Gastroesophageal sphincter (tissue), 4 donors: ENCODE results near the gene NRXN3. TPM values are rescaled to one million over a fixed set of nuclear protein-coding genes. Genes with fewer than 3 reads are reported as not detected.

Experiments
- ATAC-seq: fragments of 150-250 bp; one replicate; pipeline ENCODE4 v1.9.1; 2016; ENCODE audit warnings: mild to moderate bottlenecking, moderate library complexity
- H3K27ac ChIP-seq, 4 donors: fragments of 200-600 bp; sonication (generic) in 3 of 4; 1 replicate in 3 of 4; 2 replicates in 1 of 4; pipeline ENCODE4 v1.5.1; 2016 to 2019
- H3K27me3 ChIP-seq: fragments of 200-600 bp; sonication (generic); one replicate; pipeline ENCODE4 v1.5.1; 2019
- H3K36me3 ChIP-seq, 2 donors: fragments of 200-600 bp; sonication (generic); one replicate each; pipeline ENCODE4 v1.5.1; 2019; ENCODE audit warnings: control low read depth in 1 of 2
- H3K4me1 ChIP-seq, 3 donors: fragments of 200-600 bp; sonication (generic); 1 replicate in 2 of 3; 2 replicates in 1 of 3; pipeline ENCODE4 v1.5.1; 2016 to 2019; ENCODE audit warnings: control low read depth in 2 of 3
- H3K4me3 ChIP-seq, 2 donors: fragments of 200-600 bp; sonication (generic); one replicate each; pipeline ENCODE4 v1.5.1; 2019; ENCODE audit warnings: mild to moderate bottlenecking in 1 of 2, moderate library complexity in 1 of 2
- H3K9me3 ChIP-seq, 3 donors: fragments of 200-600 bp; sonication (generic); one replicate each; pipeline ENCODE4 v1.5.1; 2017 to 2019; ENCODE audit warnings: control low read depth in 2 of 3
- CTCF ChIP-seq, 4 experiments: fragments of 200-600 bp in 2 of 4; fragments of 450-650 bp in 2 of 4; sonication (generic) in 1 of 4; IDR thresholded peaks; one replicate each; pipeline ENCODE4 v1.5.1; 2017 to 2019; ENCODE audit warnings: antibody characterized with exemption in 4 of 4, mild to moderate bottlenecking in 2 of 4, moderate library complexity in 2 of 4
- EP300 ChIP-seq: sonication (generic); formaldehyde crosslinking; IDR thresholded peaks from one replicate; pipeline ENCODE4 v1.6.1; 2017; ENCODE audit warnings: antibody characterized with exemption, mild to moderate bottlenecking
- POLR2A ChIP-seq, 2 donors: fragments of 450-650 bp; IDR thresholded peaks; one replicate each; pipeline ENCODE4 v1.6.1; 2017; ENCODE audit warnings: antibody characterized with exemption in 2 of 2, mild to moderate bottlenecking in 2 of 2, moderate library complexity in 1 of 2
- POLR2AphosphoS5 ChIP-seq: sonication (generic); formaldehyde crosslinking; IDR thresholded peaks from one replicate; pipeline ENCODE4 v1.6.1; 2017; ENCODE audit warnings: antibody characterized with exemption
- WGBS, 2 donors: methylation state at CpG; one replicate each; pipeline ENCODE4 v1.1.5; 2018; ENCODE audit warnings: low coverage in 1 of 2; 5-methylcytosine and 5-hydroxymethylcytosine counted together
- total RNA-seq, 4 donors: library from RNA; depleted of rRNA; stranded (reverse); fragments of >200 nt; gene quantifications; one replicate each; pipeline ENCODE4 v1.1.0, GENCODE V29; 2016

Gene NRXN3
- total RNA-seq, 4 donors from 2014 or later: 74.2 to 192 (median 98.2) TPM

- Histone ChIP-seq H3K27me3 (no peaks in the 10 kb centered on the region), H3K27ac (no peak overlapping the region), H3K36me3 (no peaks in the 10 kb centered on the region), H3K4me3 (no peak overlapping the region), H3K9me3 (no peaks in the 10 kb centered on the region), H3K4me1 (peaks cover 0 to 14% (median 0%) of the 10 kb centered on the region in 3 donors)
- no peak for ATAC-seq
- 85 to 100% methylated on average over 3 of the region's 3 CpGs for WGBS, 2 donors
- TF ChIP-seq POLR2A (IDR thresholded peaks at IDR 0.05) (no peak), EP300 (no peak), CTCF (IDR thresholded peaks at IDR 0.05) (no peak), POLR2AphosphoS5 (no peak)
Observed at GRCh38 chr14:79727900-79728299, 1557.7 kb downstream of the NRXN3 start.

GRCh38 chr14:79728331-79728730, 1558.2 kb downstream of the NRXN3 start:
- Histone ChIP-seq H3K27me3 (no peaks in the 10 kb centered on the region), H3K36me3 (no peaks in the 10 kb centered on the region), H3K4me1 (peaks cover 0 to 9% (median 0%) of the 10 kb centered on the region in 3 donors), H3K9me3 (no peaks in the 10 kb centered on the region), H3K4me3 (no peak overlapping the region), H3K27ac (no peak overlapping the region)
- ATAC-seq: no peak
- TF ChIP-seq POLR2AphosphoS5: no peak
- no peak for TF ChIP-seq EP300
- TF ChIP-seq POLR2A (IDR thresholded peaks at IDR 0.05): no peak
- TF ChIP-seq CTCF (IDR thresholded peaks at IDR 0.05): no peak
- WGBS, 2 donors: 80 to 100% methylated on average over 1 of the region's 3 CpGs

- 82 to 89% methylated on average over 2 to 3 of the region's 3 CpGs for WGBS, 2 donors
- Histone ChIP-seq H3K4me1 (no peaks in the 10 kb centered on the region), H3K4me3 (no peak overlapping the region), H3K9me3 (no peaks in the 10 kb centered on the region), H3K27ac (no peak overlapping the region), H3K27me3 (no peaks in the 10 kb centered on the region), H3K36me3 (no peaks in the 10 kb centered on the region)
- ATAC-seq: no peak
- TF ChIP-seq POLR2AphosphoS5: no peak
Observed at GRCh38 chr14:79729731-79730130, 1559.6 kb downstream of the NRXN3 start.

- TF ChIP-seq CTCF (IDR thresholded peaks at IDR 0.05): no peak
- TF ChIP-seq POLR2A (IDR thresholded peaks at IDR 0.05): no peak
- TF ChIP-seq EP300: no peak
- no peak for TF ChIP-seq POLR2AphosphoS5
- Histone ChIP-seq H3K9me3 (no peaks in the 10 kb centered on the region), H3K36me3 (no peaks in the 10 kb centered on the region), H3K27ac (no peak overlapping the region), H3K4me3 (no peak overlapping the region), H3K27me3 (no peaks in the 10 kb centered on the region), H3K4me1 (no peaks in the 10 kb centered on the region)
- 60 to 69% methylated on average over 2 of the region's 2 CpGs for WGBS, 2 donors
- ATAC-seq: no peak
Observed at GRCh38 chr14:79730196-79730595, 1560.0 kb downstream of the NRXN3 start.

GRCh38 chr14:79730953-79731352, 1560.8 kb downstream of the NRXN3 start:
- TF ChIP-seq CTCF (IDR thresholded peaks at IDR 0.05): no peak
- TF ChIP-seq POLR2AphosphoS5: no peak
- no peak for TF ChIP-seq POLR2A (IDR thresholded peaks at IDR 0.05)
- no peak for TF ChIP-seq EP300
- H3K36me3 ChIP-seq: peaks cover 0 to 6% of the 10 kb centered on the region in 2 donors
- ATAC-seq: no peak
- no peak overlapping the region for H3K4me3 ChIP-seq
- 70 to 71% methylated on average over 5 of the region's 5 CpGs for WGBS, 2 donors
- peaks cover 0 to 4% (median 0%) of the 10 kb centered on the region in 3 donors for H3K9me3 ChIP-seq
- no peaks in the 10 kb centered on the region for H3K4me1 ChIP-seq
- H3K27ac ChIP-seq: no peak overlapping the region
- no peaks in the 10 kb centered on the region for H3K27me3 ChIP-seq
